Measurements from ENCODE around the gene FAM217A.

DNA sequence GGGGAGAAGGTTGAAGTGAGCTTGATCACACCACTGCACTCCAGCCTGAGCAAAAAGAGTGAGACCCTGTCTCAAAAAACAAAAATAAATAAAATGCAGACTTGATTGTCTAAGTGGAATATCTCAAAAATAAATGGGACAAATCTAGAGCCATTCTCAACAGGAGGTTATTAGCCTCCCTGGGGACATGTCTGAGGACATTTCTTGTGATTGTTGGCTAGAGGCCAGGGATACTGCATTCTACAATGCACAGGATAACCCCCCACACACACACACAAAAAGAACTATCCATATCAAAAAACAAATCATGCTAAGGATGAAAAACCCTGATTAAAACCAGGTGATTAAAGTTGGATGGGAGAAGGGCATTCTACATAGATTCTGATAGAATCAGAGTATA is 37.5 kb downstream of the FAM217A start:
- TF ChIP-seq CEBPB (IDR thresholded peaks at IDR 0.05) (no peak), TAF1 (IDR thresholded peaks at IDR 0.05; ENCODE audit: low read depth) (no peak), YY1 (IDR thresholded peaks at IDR 0.05; ENCODE audit: low read depth) (no peak), RAD21 (IDR thresholded peaks at IDR 0.05; ENCODE audit: low read depth) (no peak), TCF12 (IDR thresholded peaks at IDR 0.05; ENCODE audit: low read depth) (no peak), TEAD4 (IDR thresholded peaks at IDR 0.05) (no peak), EP300 (IDR thresholded peaks at IDR 0.05; ENCODE audit: borderline replicate concordance) (no peak), USF1 (IDR thresholded peaks at IDR 0.05) (no peak), NFIC (IDR thresholded peaks at IDR 0.05) (no peak), CREB1 (IDR thresholded peaks at IDR 0.05; ENCODE audit: low read depth) (no peak)
- TF ChIP-seq, protein P1, sequence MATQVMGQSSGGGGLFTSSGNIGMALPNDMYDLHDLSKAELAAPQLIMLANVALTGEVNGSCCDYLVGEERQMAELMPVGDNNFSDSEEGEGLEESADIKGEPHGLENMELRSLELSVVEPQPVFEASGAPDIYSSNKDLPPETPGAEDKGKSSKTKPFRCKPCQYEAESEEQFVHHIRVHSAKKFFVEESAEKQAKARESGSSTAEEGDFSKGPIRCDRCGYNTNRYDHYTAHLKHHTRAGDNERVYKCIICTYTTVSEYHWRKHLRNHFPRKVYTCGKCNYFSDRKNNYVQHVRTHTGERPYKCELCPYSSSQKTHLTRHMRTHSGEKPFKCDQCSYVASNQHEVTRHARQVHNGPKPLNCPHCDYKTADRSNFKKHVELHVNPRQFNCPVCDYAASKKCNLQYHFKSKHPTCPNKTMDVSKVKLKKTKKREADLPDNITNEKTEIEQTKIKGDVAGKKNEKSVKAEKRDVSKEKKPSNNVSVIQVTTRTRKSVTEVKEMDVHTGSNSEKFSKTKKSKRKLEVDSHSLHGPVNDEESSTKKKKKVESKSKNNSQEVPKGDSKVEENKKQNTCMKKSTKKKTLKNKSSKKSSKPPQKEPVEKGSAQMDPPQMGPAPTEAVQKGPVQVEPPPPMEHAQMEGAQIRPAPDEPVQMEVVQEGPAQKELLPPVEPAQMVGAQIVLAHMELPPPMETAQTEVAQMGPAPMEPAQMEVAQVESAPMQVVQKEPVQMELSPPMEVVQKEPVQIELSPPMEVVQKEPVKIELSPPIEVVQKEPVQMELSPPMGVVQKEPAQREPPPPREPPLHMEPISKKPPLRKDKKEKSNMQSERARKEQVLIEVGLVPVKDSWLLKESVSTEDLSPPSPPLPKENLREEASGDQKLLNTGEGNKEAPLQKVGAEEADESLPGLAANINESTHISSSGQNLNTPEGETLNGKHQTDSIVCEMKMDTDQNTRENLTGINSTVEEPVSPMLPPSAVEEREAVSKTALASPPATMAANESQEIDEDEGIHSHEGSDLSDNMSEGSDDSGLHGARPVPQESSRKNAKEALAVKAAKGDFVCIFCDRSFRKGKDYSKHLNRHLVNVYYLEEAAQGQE (IDR thresholded peaks at IDR 0.05; ENCODE audit: low read depth): no peak

Data from Ishikawa (cell line).